Mesendoderm (in vitro differentiated cells): ENCODE data around the gene PRPF38A. TPM values are rescaled to one million over a fixed set of nuclear protein-coding genes. Genes with fewer than 3 reads are reported as not detected.

Experiments
- DNase-seq: peaks from one replicate; pipeline ENCODE4 v3.0.0; 2013
- H2AK5ac ChIP-seq: 2 replicates; pipeline ENCODE4 v1.6.1; 2013; ENCODE audit warnings: low read length, inconsistent platforms
- H2BK120ac ChIP-seq: 2 replicates; pipeline ENCODE4 v1.6.1; 2013; ENCODE audit warnings: low read depth, mild to moderate bottlenecking, low read length, moderate library complexity, mixed read lengths
- H2BK15ac ChIP-seq: replicated peaks from 2 replicates; pipeline ENCODE4 v1.6.1; 2013; ENCODE audit warnings: low read depth, mild to moderate bottlenecking, moderate library complexity
- H2BK5ac ChIP-seq: 2 replicates; pipeline ENCODE4 v1.6.1; 2013; ENCODE audit warnings: low read length, inconsistent platforms
- H3K18ac ChIP-seq: 2 replicates; pipeline ENCODE4 v1.6.1; 2013; ENCODE audit warnings: mild to moderate bottlenecking, low read length, mixed read lengths
- H3K23ac ChIP-seq: one replicate; pipeline ENCODE4 v1.6.1; 2013; ENCODE audit warnings: low read length
- H3K27ac ChIP-seq: 2 replicates; pipeline ENCODE4 v1.5.1; 2013; ENCODE audit warnings: low read depth, mild to moderate bottlenecking, inconsistent platforms, low read length, moderate library complexity
- H3K27me3 ChIP-seq: 2 replicates; pipeline ENCODE4 v1.6.1; 2013; ENCODE audit warnings: low read length, control low read depth, mild to moderate bottlenecking, inconsistent platforms; ENCODE audit not compliant: insufficient read depth, poor library complexity
- H3K36me3 ChIP-seq: 2 replicates; pipeline ENCODE4 v1.6.1; 2013; ENCODE audit warnings: low read length, inconsistent platforms; ENCODE audit not compliant: control insufficient read depth, insufficient read depth
- H3K4ac ChIP-seq: one replicate; pipeline ENCODE4 v1.6.1; 2013; ENCODE audit warnings: low read depth, mild to moderate bottlenecking, low read length, moderate library complexity
- H3K4me1 ChIP-seq: 2 replicates; pipeline ENCODE4 v1.6.1; 2013; ENCODE audit warnings: low read depth, low read length, inconsistent platforms; ENCODE audit not compliant: control insufficient read depth
- H3K4me2 ChIP-seq: 2 replicates; pipeline ENCODE4 v1.6.1; 2013; ENCODE audit warnings: low read length
- H3K4me3 ChIP-seq: 2 replicates; pipeline ENCODE4 v1.5.1; 2013; ENCODE audit warnings: mild to moderate bottlenecking, low read length
- H3K56ac ChIP-seq: one replicate; pipeline ENCODE4 v1.6.1; 2013; ENCODE audit warnings: low read length
- H3K79me1 ChIP-seq: 2 replicates; pipeline ENCODE4 v1.6.1; 2013; ENCODE audit warnings: low read length, inconsistent platforms
- H3K79me2 ChIP-seq: 2 replicates; pipeline ENCODE4 v1.6.1; 2013; ENCODE audit warnings: mild to moderate bottlenecking, low read length; ENCODE audit not compliant: control insufficient read depth, insufficient read depth
- H3K9ac ChIP-seq: 2 replicates; pipeline ENCODE4 v1.6.1; 2013; ENCODE audit warnings: low read length, inconsistent platforms
- H4K5ac ChIP-seq: one replicate; pipeline ENCODE4 v1.6.1; 2013; ENCODE audit warnings: low read length
- H4K8ac ChIP-seq: one replicate; pipeline ENCODE4 v1.6.1; 2013; ENCODE audit warnings: low read depth, mild to moderate bottlenecking, control low read depth, low read length, moderate library complexity
- WGBS: extraction: QIAGEN DNeasy Blood & Tissue Kit; methylation state at CpG from one replicate; pipeline ENCODE4 v1.1.7; 2013; ENCODE audit warnings: low lambda C conversion rate, missing lambda C conversion rate; ENCODE audit not compliant: insufficient coverage; ENCODE audit errors: extremely low coverage; 5-methylcytosine and 5-hydroxymethylcytosine counted together
- polyA plus RNA-seq, 2 experiments: library from polyadenylated mRNA; stranded (reverse); fragments of 200-250 nt; gene quantifications; one replicate each; pipeline ENCODE4 v1.2.3, GENCODE V29; 2013

Gene PRPF38A
- polyA plus RNA-seq (2013, experiment 1 of 2) = 74.4 TPM
- polyA plus RNA-seq (2013, experiment 2 of 2) = 76.0 TPM

GRCh38 chr1:52404116-52404974, at the start of gene PRPF38A, which contains the start of gene ORC1:
Gene PRPF38A (plus strand): TSS chr1:52404602. CDS start chr1:52404750, 148 bp downstream.
Gene ORC1 (minus strand): TSS chr1:52404423. CDS start chr1:52402223, 2,200 bp downstream.
- H3K36me3 ChIP-seq = peaks cover 12% of the 10 kb centered on the region
- peak within 1 kb of the TSS; percentile 70 for H3K27ac ChIP-seq
- peak within 1 kb of the TSS; percentile 94 for H3K23ac ChIP-seq
- peak within 1 kb of the TSS; percentile 14 for H4K5ac ChIP-seq
- H2BK15ac ChIP-seq = no peak within 1 kb of the TSS
- peak within 1 kb of the TSS; percentile 100 for H3K4me3 ChIP-seq
- H3K18ac ChIP-seq = peak within 1 kb of the TSS; percentile 78
- H3K4me1 ChIP-seq = peaks cover 2% of the 10 kb centered on the region
- H2BK120ac ChIP-seq = no peak within 1 kb of the TSS
- H3K4ac ChIP-seq = peak within 1 kb of the TSS; percentile 38
- WGBS = no CpG with 5 or more reads among the region's 57 CpGs
- H2BK5ac ChIP-seq = peak within 1 kb of the TSS; percentile 43
- H3K56ac ChIP-seq = peak within 1 kb of the TSS; percentile 100
- no peaks in the 10 kb centered on the region for H3K27me3 ChIP-seq
- H3K79me1 ChIP-seq = peaks cover 20% of the 10 kb centered on the region
- peaks cover 49% of the 10 kb centered on the region for H3K79me2 ChIP-seq
- peak within 1 kb of the TSS; percentile 97 for H3K9ac ChIP-seq
- H4K8ac ChIP-seq = no peak within 1 kb of the TSS
- peak within 1 kb of the TSS; percentile 71 for H3K4me2 ChIP-seq
- peak; percentile 99 for DNase-seq
- H2AK5ac ChIP-seq = no peak within 1 kb of the TSS

- no peak overlapping the region for H3K18ac ChIP-seq
- no peak overlapping the region for H2BK120ac ChIP-seq
- no peak overlapping the region for H4K8ac ChIP-seq
- no peak overlapping the region for H2BK15ac ChIP-seq
- H2AK5ac ChIP-seq = no peak overlapping the region
- no peak overlapping the region for H2BK5ac ChIP-seq
- H4K5ac ChIP-seq = no peak overlapping the region
- no peaks in the 10 kb centered on the region for H3K79me1 ChIP-seq
- no CpG with 5 or more reads among the region's 8 CpGs for WGBS
- no peak for DNase-seq
- no peaks in the 10 kb centered on the region for H3K27me3 ChIP-seq
- no peak overlapping the region for H3K4me2 ChIP-seq
- H3K4ac ChIP-seq = no peak overlapping the region
- H3K27ac ChIP-seq = no peak overlapping the region
- H3K56ac ChIP-seq = no peak overlapping the region
- H3K9ac ChIP-seq = no peak overlapping the region
- H3K23ac ChIP-seq = no peak overlapping the region
- H3K36me3 ChIP-seq = peaks cover 22% of the 10 kb centered on the region
- H3K4me3 ChIP-seq = no peak overlapping the region
- no peaks in the 10 kb centered on the region for H3K79me2 ChIP-seq
- peaks cover 2% of the 10 kb centered on the region for H3K4me1 ChIP-seq
Measured at GRCh38 chr1:52355436-52355835, 49.0 kb upstream of the PRPF38A start.

- Histone ChIP-seq H3K79me2 (no peaks in the 10 kb centered on the region), H3K4me3 (no peak overlapping the region), H3K9ac (no peak overlapping the region), H3K4ac (no peak overlapping the region), H2BK15ac (no peak overlapping the region), H4K5ac (no peak overlapping the region), H3K79me1 (no peaks in the 10 kb centered on the region), H4K8ac (no peak overlapping the region), H3K18ac (no peak overlapping the region), H3K23ac (no peak overlapping the region), H2BK5ac (no peak overlapping the region), H3K27me3 (no peaks in the 10 kb centered on the region), H2AK5ac (no peak overlapping the region), H2BK120ac (no peak overlapping the region), H3K56ac (no peak overlapping the region), H3K4me1 (peaks cover 2% of the 10 kb centered on the region), H3K4me2 (no peak overlapping the region), H3K36me3 (peaks cover 24% of the 10 kb centered on the region), H3K27ac (no peak overlapping the region)
- DNase-seq = no peak
- no CpG with 5 or more reads among the region's 11 CpGs for WGBS
Measured at GRCh38 chr1:52355847-52356505, 48.4 kb upstream of the PRPF38A start.

GRCh38 chr1:52356818-52357355, 47.5 kb upstream of the PRPF38A start:
- no peak overlapping the region for H4K8ac ChIP-seq
- no peak overlapping the region for H3K9ac ChIP-seq
- no peak for DNase-seq
- peaks cover 24% of the 10 kb centered on the region for H3K36me3 ChIP-seq
- H3K4me1 ChIP-seq = no peaks in the 10 kb centered on the region
- no peak overlapping the region for H3K56ac ChIP-seq
- H3K79me2 ChIP-seq = no peaks in the 10 kb centered on the region
- H3K18ac ChIP-seq = no peak overlapping the region
- H4K5ac ChIP-seq = no peak overlapping the region
- no peak overlapping the region for H3K23ac ChIP-seq
- H2BK120ac ChIP-seq = no peak overlapping the region
- H2AK5ac ChIP-seq = no peak overlapping the region
- H2BK15ac ChIP-seq = no peak overlapping the region
- no peaks in the 10 kb centered on the region for H3K79me1 ChIP-seq
- H3K27ac ChIP-seq = no peak overlapping the region
- H3K27me3 ChIP-seq = no peaks in the 10 kb centered on the region
- no peak overlapping the region for H3K4me3 ChIP-seq
- H2BK5ac ChIP-seq = no peak overlapping the region
- no peak overlapping the region for H3K4ac ChIP-seq
- no CpG with 5 or more reads among the region's 8 CpGs for WGBS
- no peak overlapping the region for H3K4me2 ChIP-seq

GRCh38 chr1:52357397-52357796, 47.0 kb upstream of the PRPF38A start:
- H3K27ac ChIP-seq = no peak overlapping the region
- H4K8ac ChIP-seq = no peak overlapping the region
- H2BK120ac ChIP-seq = no peak overlapping the region
- no peak for DNase-seq
- no peak overlapping the region for H3K56ac ChIP-seq
- H3K4me1 ChIP-seq = no peaks in the 10 kb centered on the region
- H3K79me1 ChIP-seq = peaks cover under 1% of the 10 kb centered on the region
- no peak overlapping the region for H2BK15ac ChIP-seq
- WGBS = no CpG with 5 or more reads among the region's 9 CpGs
- no peak overlapping the region for H2AK5ac ChIP-seq
- H3K23ac ChIP-seq = no peak overlapping the region
- H3K4ac ChIP-seq = no peak overlapping the region
- H3K9ac ChIP-seq = no peak overlapping the region
- no peak overlapping the region for H3K18ac ChIP-seq
- no peak overlapping the region for H4K5ac ChIP-seq
- peaks cover 28% of the 10 kb centered on the region for H3K36me3 ChIP-seq
- H3K4me2 ChIP-seq = no peak overlapping the region
- no peak overlapping the region for H2BK5ac ChIP-seq
- no peaks in the 10 kb centered on the region for H3K79me2 ChIP-seq
- H3K4me3 ChIP-seq = no peak overlapping the region
- H3K27me3 ChIP-seq = no peaks in the 10 kb centered on the region
